Esophagus squamous epithelium (tissue), 5 donors: ENCODE results near the gene MDM1. TPM values are rescaled to one million over a fixed set of nuclear protein-coding genes. Genes with fewer than 3 reads are reported as not detected.

Experiments
- DNase-seq: peaks from one replicate; lab custom pipeline; 2025; lab: John Stamatoyannopoulos, UW
- H3K27ac ChIP-seq, 4 donors: fragments of 200-600 bp; sonication (generic); one replicate each; pipeline ENCODE4 v1.5.1; 2016 to 2019; ENCODE audit warnings: mild to moderate bottlenecking in 1 of 4
- H3K27me3 ChIP-seq, 4 donors: fragments of 200-600 bp; sonication (generic); 1 replicate in 3 of 4; 2 replicates in 1 of 4; pipeline versions ENCODE4 v1.5.1 to v1.6.0; 2017 to 2021; ENCODE audit warnings: antibody characterized with exemption in 1 of 4
- H3K36me3 ChIP-seq, 3 donors: fragments of 200-600 bp; sonication (generic); one replicate each; pipeline ENCODE4 v1.5.1; 2016 to 2019
- H3K4me1 ChIP-seq, 3 donors: fragments of 200-600 bp; sonication (generic); one replicate each; pipeline ENCODE4 v1.5.1; 2017 to 2019
- H3K4me3 ChIP-seq, 4 donors: fragments of 200-600 bp; sonication (generic); 1 replicate in 3 of 4; 2 replicates in 1 of 4; pipeline ENCODE4 v1.5.1; 2016 to 2019; ENCODE audit warnings: mild to moderate bottlenecking in 2 of 4, moderate library complexity in 1 of 4
- H3K9me3 ChIP-seq, 3 donors: fragments of 200-600 bp; sonication (generic); one replicate each; pipeline ENCODE4 v1.5.1; 2016 to 2019
- CTCF ChIP-seq, 6 experiments: fragments of 450-650 bp in 4 of 6; fragments of 200-600 bp in 2 of 6; sonication (generic) in 2 of 6; IDR thresholded peaks; one replicate each; pipeline ENCODE4 v1.5.1; 2016 to 2019; ENCODE audit warnings: antibody characterized with exemption in 6 of 6, mild to moderate bottlenecking in 4 of 6, moderate library complexity in 4 of 6
- POLR2A ChIP-seq, 4 donors: fragments of 450-650 bp; IDR thresholded peaks; one replicate each; pipeline ENCODE4 v1.6.1; 2017; ENCODE audit warnings: antibody characterized with exemption in 4 of 4, mild to moderate bottlenecking in 4 of 4, moderate library complexity in 3 of 4
- WGBS, 2 donors: methylation state at CpG; one replicate each; pipeline ENCODE4 v1.1.5; 2018; 5-methylcytosine and 5-hydroxymethylcytosine counted together
- intact Hi-C: fragments of 100-400 bp; cut with DNase I; formaldehyde crosslinking; loops from one replicate; pipeline ENCODE4 v1.15.0; 2022
- total RNA-seq, 4 donors: library from RNA; depleted of rRNA; stranded (reverse); fragments of >200 nt; gene quantifications; one replicate each; pipeline ENCODE4 v1.1.0, GENCODE V29; 2016
- donor health status: DM: yes; HTN: yes; CAD: no.

The MDM1 gene
- total RNA-seq, 4 donors from 2014 or later = 8.0 to 14.1 (median 10.5) TPM

GRCh38 chr12:68287106-68287505 is 45.1 kb downstream of the MDM1 start:
- intact Hi-C loops = no loop called here
- H3K4me3 ChIP-seq = no peak overlapping the region
- 59 to 76% methylated on average over 5 of the region's 5 CpGs for WGBS, 2 donors
- no peaks in the 10 kb centered on the region for H3K27me3 ChIP-seq
- peaks cover 0 to 9% (median 0%) of the 10 kb centered on the region in 3 donors for H3K4me1 ChIP-seq
- H3K36me3 ChIP-seq = no peaks in the 10 kb centered on the region
- DNase-seq = no peak
- TF ChIP-seq CTCF (IDR thresholded peaks at IDR 0.05) (no peak), POLR2A (IDR thresholded peaks at IDR 0.05) (no peak)
- H3K9me3 ChIP-seq = no peaks in the 10 kb centered on the region
- H3K27ac ChIP-seq = no peak overlapping the region

- H3K4me3 ChIP-seq = no peak overlapping the region
- no peak for DNase-seq
- intact Hi-C loops = no loop called here
- 78 to 79% methylated on average over 4 of the region's 4 CpGs for WGBS, 2 donors
- no peaks in the 10 kb centered on the region for H3K27me3 ChIP-seq
- TF ChIP-seq POLR2A (IDR thresholded peaks at IDR 0.05) = no peak
- TF ChIP-seq CTCF (IDR thresholded peaks at IDR 0.05) = no peak
- H3K9me3 ChIP-seq = no peaks in the 10 kb centered on the region
- no peak overlapping the region for H3K27ac ChIP-seq
- no peaks in the 10 kb centered on the region for H3K36me3 ChIP-seq
- H3K4me1 ChIP-seq = peaks cover 0 to 1% (median 0%) of the 10 kb centered on the region in 3 donors
These were observed 45.8 kb downstream of the MDM1 start for GRCh38 chr12:68286396-68286795.

GRCh38 chr12:68285541-68285940 is 46.6 kb downstream of the MDM1 start:
- intact Hi-C loops = no loop called here
- no peaks in the 10 kb centered on the region for H3K9me3 ChIP-seq
- 80 to 97% methylated on average over 3 of the region's 3 CpGs for WGBS, 2 donors
- H3K27me3 ChIP-seq = no peaks in the 10 kb centered on the region
- H3K4me1 ChIP-seq = no peaks in the 10 kb centered on the region
- no peaks in the 10 kb centered on the region for H3K36me3 ChIP-seq
- TF ChIP-seq POLR2A (IDR thresholded peaks at IDR 0.05) (no peak), CTCF (IDR thresholded peaks at IDR 0.05) (no peak)
- H3K4me3 ChIP-seq = no peak overlapping the region
- no peak overlapping the region for H3K27ac ChIP-seq
- DNase-seq = no peak

GRCh38 chr12:68281322-68282077 is 50.7 kb downstream of the MDM1 start:
- Histone ChIP-seq H3K9me3 (no peaks in the 10 kb centered on the region), H3K4me3 (no peak overlapping the region), H3K4me1 (peaks cover 0 to 15% (median 0%) of the 10 kb centered on the region in 3 donors), H3K27me3 (no peaks in the 10 kb centered on the region), H3K27ac (no peak overlapping the region), H3K36me3 (no peaks in the 10 kb centered on the region)
- no peak for DNase-seq
- 85 to 91% methylated on average over 4 of the region's 4 CpGs for WGBS, 2 donors
- TF ChIP-seq CTCF (IDR thresholded peaks at IDR 0.05) = no peak
- no peak for TF ChIP-seq POLR2A (IDR thresholded peaks at IDR 0.05)
- intact Hi-C loops = no loop called here

GRCh38 chr12:68280240-68280639 is 51.9 kb downstream of the MDM1 start:
- no peak for DNase-seq
- TF ChIP-seq CTCF (IDR thresholded peaks at IDR 0.05) = no peak
- WGBS, 2 donors = 85 to 89% methylated on average over 2 of the region's 2 CpGs
- no peaks in the 10 kb centered on the region for H3K36me3 ChIP-seq
- peaks cover 0 to 15% (median 0%) of the 10 kb centered on the region in 3 donors for H3K4me1 ChIP-seq
- H3K4me3 ChIP-seq = no peak overlapping the region
- H3K27me3 ChIP-seq = no peaks in the 10 kb centered on the region
- no peak overlapping the region for H3K27ac ChIP-seq
- intact Hi-C loops = no loop called here
- H3K9me3 ChIP-seq = no peaks in the 10 kb centered on the region
